ENCODE data around the gene SIVA1. TPM values are rescaled to one million over a fixed set of nuclear protein-coding genes. Genes with fewer than 3 reads are reported as not detected.

SIVA1 gene
- total and polyA plus RNA-seq, 2 donors (not counting 1 experiment from before 2014, with no cell fraction given), result 50.7 to 123 TPM

DNA sequence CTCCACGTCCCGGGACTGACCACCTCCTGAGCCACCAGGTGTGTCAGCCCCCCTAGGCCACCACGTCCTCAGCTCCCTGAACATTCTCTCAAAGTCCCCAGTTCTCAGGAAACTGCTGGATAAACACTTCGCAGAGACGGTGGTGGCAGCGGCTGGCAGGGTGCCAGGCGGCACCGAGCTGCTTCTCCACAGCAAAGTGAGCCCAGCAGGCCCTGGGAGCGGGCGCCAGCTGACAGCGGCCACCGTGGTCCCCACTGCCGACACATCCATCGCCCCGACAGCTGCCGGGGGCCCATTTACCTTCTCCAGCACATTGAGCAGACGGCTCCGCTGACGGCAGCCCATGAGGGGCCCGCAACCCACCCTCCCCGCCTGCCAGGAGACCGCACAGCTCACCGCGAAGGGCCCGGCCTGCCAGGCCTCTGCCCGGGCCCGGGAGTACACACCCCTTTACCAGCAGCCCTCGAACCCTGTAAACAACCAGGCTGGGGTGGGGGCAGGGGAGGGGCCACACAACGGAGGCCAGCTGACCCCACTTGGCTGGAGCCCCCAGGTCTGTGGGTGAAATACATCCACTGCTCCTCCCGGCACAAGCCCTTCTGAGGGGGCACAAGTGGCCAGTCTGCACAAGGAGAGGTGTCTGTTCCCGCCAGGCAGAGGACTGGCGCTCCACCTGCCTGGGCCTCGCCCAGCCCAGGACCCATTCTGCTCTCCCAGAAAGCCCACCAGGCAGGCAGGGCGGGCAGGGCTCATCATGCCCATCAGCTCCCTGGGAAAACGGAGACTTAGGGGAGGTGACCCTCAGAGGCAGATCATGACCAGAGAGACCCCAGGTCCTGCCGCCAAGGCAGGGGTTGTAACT lies 32.1 kb downstream of the SIVA1 start:
- TF ChIP-seq EZH2 (IDR thresholded peaks at IDR 0.05; ENCODE audit: borderline replicate concordance, insufficient read depth, low read depth, low read length, poor library complexity, severe bottlenecking), result no peak
- no peak for TF ChIP-seq CTCF (IDR thresholded peaks at IDR 0.05)
- CTCF ChIA-PET, result no interaction called here

GRCh38 chr14:104785708-104786080 lies 32.7 kb downstream of the SIVA1 start:
- H3K9ac ChIP-seq (ENCODE audit: low read length), result no peak overlapping the region
- DNase-seq (no peak), ATAC-seq (ENCODE audit: low read depth) (no peak)
- H3K4me3 ChIP-seq (ENCODE audit: control extremely low read depth in 1 of 5, extremely low read depth in 1 of 5, insufficient read depth in 1 of 5, low read depth in 2 of 5, low read length in 4 of 5), result no peak overlapping the region
- ChIA-PET CTCF (no interaction called here), POLR2A (no interaction called here)
- TF ChIP-seq EZH2 (IDR thresholded peaks at IDR 0.05; ENCODE audit: borderline replicate concordance, insufficient read depth, low read depth, low read length, poor library complexity, severe bottlenecking) (no peak), CTCF (IDR thresholded peaks at IDR 0.05) (no peak)
- Mint-ChIP-seq H3K9me3 (ENCODE audit: insufficient read depth) (no peaks in the 10 kb centered on the region), H3K27ac (no peak overlapping the region), H3K4me1 (no peaks in the 10 kb centered on the region), H3K4me3 (no peak overlapping the region), H3K27me3 (no peaks in the 10 kb centered on the region)
- peaks cover 95% of the 10 kb centered on the region for H4K20me1 ChIP-seq (ENCODE audit: control insufficient read depth, insufficient read depth, low read length, poor library complexity, severe bottlenecking)
- no peaks in the 10 kb centered on the region for H3K9me3 ChIP-seq (ENCODE audit: control extremely low read depth in 1 of 3, control insufficient read depth in 2 of 3, insufficient read depth in 1 of 3, low read length in 2 of 3)
- H3K4me1 ChIP-seq (ENCODE audit: control insufficient read depth in 2 of 2, insufficient read depth in 2 of 2, low read length in 2 of 2), result peaks cover 0 to 16% of the 10 kb centered on the region in 2 donors
- no peak overlapping the region for H2AFZ ChIP-seq (ENCODE audit: insufficient read depth, low read depth, low read length, poor library complexity, severe bottlenecking)
- intact Hi-C loops (cut with micrococcal nuclease), result no loop called here
- WGBS (ENCODE audit: insufficient coverage), result 82% methylated on average over 13 of the region's 13 CpGs
- no peaks in the 10 kb centered on the region for H3K27me3 ChIP-seq (replicated peaks in 1 of 4; ENCODE audit: control extremely low read depth in 1 of 4, control insufficient read depth in 3 of 4, insufficient read depth in 4 of 4, low read length in 3 of 4)
- no peak overlapping the region for H3K4me2 ChIP-seq (replicated peaks; ENCODE audit: low read depth, low read length, poor library complexity, severe bottlenecking)
- H3K27ac ChIP-seq (ENCODE audit: low read length in 2 of 2), result no peak overlapping the region
- H3K79me2 ChIP-seq (ENCODE audit: control insufficient read depth, insufficient read depth, low read length), result peaks cover 62% of the 10 kb centered on the region
- H3K36me3 ChIP-seq (replicated peaks in 1 of 2; ENCODE audit: control extremely low read depth in 1 of 2, control insufficient read depth in 1 of 2, extremely low read depth in 1 of 2, insufficient read depth in 2 of 2, low read length in 1 of 2), result peaks cover 0 to 18% of the 10 kb centered on the region in 2 experiments

More for the DNA sequence above, 32.1 kb downstream of the SIVA1 start:
- H3K9ac ChIP-seq (ENCODE audit: low read length), result no peak overlapping the region
- 88% methylated on average over 29 of the region's 36 CpGs for WGBS (ENCODE audit: insufficient coverage)
- no peaks in the 10 kb centered on the region for H3K9me3 ChIP-seq (ENCODE audit: control extremely low read depth in 1 of 3, control insufficient read depth in 2 of 3, insufficient read depth in 1 of 3, low read length in 2 of 3)
- H3K9me3 Mint-ChIP-seq (ENCODE audit: insufficient read depth), result no peaks in the 10 kb centered on the region
- no peak overlapping the region for H3K27ac ChIP-seq (ENCODE audit: low read length in 2 of 2)
- no peak overlapping the region for H3K27ac Mint-ChIP-seq
- H2AFZ ChIP-seq (ENCODE audit: insufficient read depth, low read depth, low read length, poor library complexity, severe bottlenecking), result no peak overlapping the region
- no peaks in the 10 kb centered on the region for H3K27me3 Mint-ChIP-seq
- POLR2A ChIA-PET, result no interaction called here
- intact Hi-C loops (cut with micrococcal nuclease), result no loop called here
- DNase-seq, result no peak
- no peaks in the 10 kb centered on the region for H3K4me1 Mint-ChIP-seq
- H3K4me1 ChIP-seq (ENCODE audit: control insufficient read depth in 2 of 2, insufficient read depth in 2 of 2, low read length in 2 of 2), result peaks cover 0 to 16% of the 10 kb centered on the region in 2 donors
- no peak overlapping the region for H3K4me3 Mint-ChIP-seq
- H3K4me2 ChIP-seq (replicated peaks; ENCODE audit: low read depth, low read length, poor library complexity, severe bottlenecking), result no peak overlapping the region
- peaks cover 93% of the 10 kb centered on the region for H4K20me1 ChIP-seq (ENCODE audit: control insufficient read depth, insufficient read depth, low read length, poor library complexity, severe bottlenecking)
- H3K27me3 ChIP-seq (replicated peaks in 1 of 4; ENCODE audit: control extremely low read depth in 1 of 4, control insufficient read depth in 3 of 4, insufficient read depth in 4 of 4, low read length in 3 of 4), result no peaks in the 10 kb centered on the region
- H3K79me2 ChIP-seq (ENCODE audit: control insufficient read depth, insufficient read depth, low read length), result peaks cover 56% of the 10 kb centered on the region
- H3K4me3 ChIP-seq (ENCODE audit: control extremely low read depth in 1 of 5, extremely low read depth in 1 of 5, insufficient read depth in 1 of 5, low read depth in 2 of 5, low read length in 4 of 5), result no peak overlapping the region
- no peak for ATAC-seq (ENCODE audit: low read depth)
- peaks cover 0 to 14% of the 10 kb centered on the region in 2 experiments for H3K36me3 ChIP-seq (replicated peaks in 1 of 2; ENCODE audit: control extremely low read depth in 1 of 2, control insufficient read depth in 1 of 2, extremely low read depth in 1 of 2, insufficient read depth in 2 of 2, low read length in 1 of 2)
